Body of pancreas (tissue), 4 donors: Measurements from ENCODE around the gene PTPRF. TPM values are rescaled to one million over a fixed set of nuclear protein-coding genes. Genes with fewer than 3 reads are reported as not detected.

Experiments used
- ATAC-seq: fragments of 150-250 bp; one replicate; pipeline ENCODE4 v1.9.1; 2016
- DNase-seq, 4 donors: peaks; one replicate each; pipeline ENCODE4 v3.0.0-alpha.2; 2019
- H3K27ac ChIP-seq, 4 donors: fragments of 200-600 bp; sonication (generic); 1 replicate in 3 of 4; 2 replicates in 1 of 4; pipeline versions ENCODE4 v1.5.1 to v1.6.1; 2016 to 2019; ENCODE audit warnings: mild to moderate bottlenecking in 1 of 4, mixed read lengths in 1 of 4, moderate library complexity in 1 of 4
- H3K27me3 ChIP-seq, 2 donors: fragments of 200-600 bp; sonication (generic); one replicate each; pipeline ENCODE4 v1.6.0; 2016; ENCODE audit warnings: mild to moderate bottlenecking in 1 of 2
- H3K36me3 ChIP-seq, 2 donors: fragments of 200-600 bp; sonication (generic); replicated peaks in 1 of 2; 2 replicates each; pipeline ENCODE4 v1.5.1; 2016; ENCODE audit warnings: low read depth in 2 of 2; ENCODE audit not compliant: insufficient read depth in 1 of 2
- H3K4me1 ChIP-seq: fragments of 200-600 bp; sonication (generic); one replicate; pipeline ENCODE4 v1.6.0; 2016
- H3K4me3 ChIP-seq, 2 donors: fragments of 200-600 bp; sonication (generic); 1 replicate in 1 of 2; 2 replicates in 1 of 2; pipeline ENCODE4 v1.5.1; 2016 to 2019
- H3K9me3 ChIP-seq, 3 donors: fragments of 200-600 bp; sonication (generic); 1 replicate in 2 of 3; 2 replicates in 1 of 3; pipeline ENCODE4 v1.5.1; 2016
- CTCF ChIP-seq, 7 experiments: fragments of 450-650 bp in 4 of 7; fragments of 200-600 bp in 3 of 7; sonication (generic) in 3 of 7; IDR thresholded peaks; one replicate each; pipeline ENCODE4 v1.5.1; 2016 to 2019; ENCODE audit warnings: antibody characterized with exemption in 7 of 7
- POLR2A ChIP-seq, 3 donors: fragments of 450-650 bp; IDR thresholded peaks; one replicate each; pipeline ENCODE4 v1.6.1; 2016; ENCODE audit warnings: antibody characterized with exemption in 3 of 3, mild to moderate bottlenecking in 2 of 3
- WGBS, 2 donors: methylation state at CpG; one replicate each; pipeline ENCODE4 v1.1.5; 2017; 5-methylcytosine and 5-hydroxymethylcytosine counted together
- intact Hi-C: fragments of 100-400 bp; cut with DNase I; formaldehyde crosslinking; loops from one replicate; pipeline ENCODE4 v1.15.1; 2023
- total RNA-seq, 2 donors: library from RNA; depleted of rRNA; stranded (reverse); fragments of >200 nt; gene quantifications; one replicate each; pipeline ENCODE4 v1.1.0, GENCODE V29; 2016

Gene PTPRF
- total RNA-seq, 2 donors from 2014 or later = 81.7 to 89.0 TPM

GRCh38 chr1:43620956-43621355 lies 90.3 kb downstream of the PTPRF start:
- no peak for TF ChIP-seq POLR2A (IDR thresholded peaks at IDR 0.05)
- TF ChIP-seq CTCF (IDR thresholded peaks at IDR 0.05) = no peak
- Histone ChIP-seq H3K27me3 (no peaks in the 10 kb centered on the region), H3K27ac (no peak overlapping the region), H3K36me3 (peaks cover 12 to 38% of the 10 kb centered on the region in 2 donors), H3K4me1 (no peaks in the 10 kb centered on the region), H3K4me3 (no peak overlapping the region), H3K9me3 (no peaks in the 10 kb centered on the region)
- no peak for ATAC-seq
- intact Hi-C loops = no loop called here
- WGBS, 2 donors = 88 to 98% methylated on average over 15 to 16 of the region's 16 CpGs
- DNase-seq = no peak

DNA sequence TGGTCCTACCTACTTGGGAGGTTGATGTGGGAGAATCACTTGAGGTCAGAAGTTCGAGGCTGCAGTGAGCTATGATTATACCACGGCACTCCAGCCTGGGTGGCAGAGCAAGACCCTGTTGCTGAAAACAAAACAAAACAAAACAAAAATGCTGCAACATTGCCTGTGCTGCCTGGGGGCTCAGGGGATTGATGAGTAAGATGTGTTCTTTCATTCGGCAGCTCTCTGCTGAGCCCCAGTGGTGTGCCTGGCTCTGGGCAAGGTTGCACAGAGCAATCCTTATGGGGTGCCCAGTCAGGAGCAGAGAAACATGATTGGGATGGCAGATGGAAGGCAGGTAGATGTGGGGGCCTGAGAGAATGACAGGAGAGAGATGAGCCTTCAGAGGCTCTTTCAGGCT lies 90.7 kb downstream of the PTPRF start:
- Histone ChIP-seq H3K27me3 (no peaks in the 10 kb centered on the region), H3K4me3 (no peak overlapping the region), H3K9me3 (no peaks in the 10 kb centered on the region), H3K27ac (no peak overlapping the region), H3K4me1 (no peaks in the 10 kb centered on the region), H3K36me3 (peaks cover 12 to 38% of the 10 kb centered on the region in 2 donors)
- 87 to 92% methylated on average over 3 of the region's 3 CpGs for WGBS, 2 donors
- intact Hi-C loops = no loop called here
- ATAC-seq (no peak), DNase-seq (no peak)
- no peak for TF ChIP-seq POLR2A (IDR thresholded peaks at IDR 0.05)
- TF ChIP-seq CTCF (IDR thresholded peaks at IDR 0.05) = no peak

- no peak for DNase-seq
- Histone ChIP-seq H3K9me3 (no peaks in the 10 kb centered on the region), H3K27ac (no peak overlapping the region), H3K4me1 (no peaks in the 10 kb centered on the region), H3K27me3 (no peaks in the 10 kb centered on the region), H3K36me3 (peaks cover 12 to 38% of the 10 kb centered on the region in 2 donors), H3K4me3 (no peak overlapping the region)
- ATAC-seq = no peak
- intact Hi-C loops = no loop called here
- WGBS, 2 donors = 89 to 90% methylated on average over 13 to 17 of the region's 18 CpGs
- TF ChIP-seq POLR2A (IDR thresholded peaks at IDR 0.05) (no peak), CTCF (IDR thresholded peaks at IDR 0.05) (no peak)
These were observed 91.2 kb downstream of the PTPRF start for GRCh38 chr1:43621861-43622260.

GRCh38 chr1:43622471-43622870 lies 91.8 kb downstream of the PTPRF start:
- DNase-seq = no peak
- TF ChIP-seq CTCF (IDR thresholded peaks at IDR 0.05) (no peak), POLR2A (IDR thresholded peaks at IDR 0.05) (no peak)
- intact Hi-C loops = no loop called here
- no peak overlapping the region for H3K4me3 ChIP-seq
- no peak for ATAC-seq
- no peaks in the 10 kb centered on the region for H3K9me3 ChIP-seq
- H3K4me1 ChIP-seq = no peaks in the 10 kb centered on the region
- no peak overlapping the region for H3K27ac ChIP-seq
- no peaks in the 10 kb centered on the region for H3K27me3 ChIP-seq
- peaks cover 12 to 34% of the 10 kb centered on the region in 2 donors for H3K36me3 ChIP-seq
- WGBS, 2 donors = 87% methylated on average over 10 of the region's 10 CpGs
